Measurements from ENCODE around the gene HOXB2.

The HOXB2 gene

GRCh38 chr17:48549281-48549630 is 4.3 kb upstream of the HOXB2 start:
- no peaks in the 10 kb centered on the region for H3K9me3 ChIP-seq (ENCODE audit: low read length)
- H4K20me1 ChIP-seq (ENCODE audit: insufficient read depth, low read length): no peaks in the 10 kb centered on the region
- no peaks in the 10 kb centered on the region for H3K79me2 ChIP-seq (ENCODE audit: insufficient read depth, low read length)
- no peaks in the 10 kb centered on the region for H3K4me1 ChIP-seq (ENCODE audit: insufficient read depth, low read length, severe bottlenecking)
- no peak overlapping the region for H3K4me2 ChIP-seq (ENCODE audit: low read length)
- no peak overlapping the region for H3K4me3 ChIP-seq (ENCODE audit: low read depth, low read length, poor library complexity, severe bottlenecking)
- TF ChIP-seq CTCF (IDR thresholded peaks at IDR 0.05; ENCODE audit: low read length) (no peak), EZH2 (IDR thresholded peaks at IDR 0.05; ENCODE audit: borderline replicate concordance, low read length) (no peak)
- H2AFZ ChIP-seq (ENCODE audit: low read length): no peak overlapping the region
- H3F3A ChIP-seq (ENCODE audit: insufficient read depth, low read length): no peaks in the 10 kb centered on the region
- H3K36me3 ChIP-seq (ENCODE audit: insufficient read depth, low read length): no peaks in the 10 kb centered on the region
- no peak overlapping the region for H3K27ac ChIP-seq (ENCODE audit: low read depth, low read length, poor library complexity, severe bottlenecking)
- no peak overlapping the region for H3K9ac ChIP-seq (ENCODE audit: low read length)
- no peaks in the 10 kb centered on the region for H3K27me3 ChIP-seq (ENCODE audit: insufficient read depth, low read length)
- no peaks in the 10 kb centered on the region for H3K9me2 ChIP-seq (ENCODE audit: low read depth, low read length)

- Histone ChIP-seq H3F3A (ENCODE audit: insufficient read depth, low read length) (no peaks in the 10 kb centered on the region), H2AFZ (ENCODE audit: low read length) (no peak overlapping the region), H3K4me3 (ENCODE audit: low read depth, low read length, poor library complexity, severe bottlenecking) (no peak overlapping the region), H3K79me2 (ENCODE audit: insufficient read depth, low read length) (no peaks in the 10 kb centered on the region), H3K27me3 (ENCODE audit: insufficient read depth, low read length) (no peaks in the 10 kb centered on the region), H3K4me2 (ENCODE audit: low read length) (no peak overlapping the region), H4K20me1 (ENCODE audit: insufficient read depth, low read length) (no peaks in the 10 kb centered on the region), H3K9ac (ENCODE audit: low read length) (no peak overlapping the region), H3K9me3 (ENCODE audit: low read length) (no peaks in the 10 kb centered on the region), H3K27ac (ENCODE audit: low read depth, low read length, poor library complexity, severe bottlenecking) (no peak overlapping the region), H3K9me2 (ENCODE audit: low read depth, low read length) (no peaks in the 10 kb centered on the region), H3K4me1 (ENCODE audit: insufficient read depth, low read length, severe bottlenecking) (no peaks in the 10 kb centered on the region), H3K36me3 (ENCODE audit: insufficient read depth, low read length) (no peaks in the 10 kb centered on the region)
- no peak for TF ChIP-seq EZH2 (IDR thresholded peaks at IDR 0.05; ENCODE audit: borderline replicate concordance, low read length)
- no peak for TF ChIP-seq CTCF (IDR thresholded peaks at IDR 0.05; ENCODE audit: low read length)
Measured at GRCh38 chr17:48548523-48549280, 3.8 kb upstream of the HOXB2 start.

- Histone ChIP-seq H3K4me3 (ENCODE audit: low read depth, low read length, poor library complexity, severe bottlenecking) (no peak overlapping the region), H3K9me2 (ENCODE audit: low read depth, low read length) (no peaks in the 10 kb centered on the region), H3K4me1 (ENCODE audit: insufficient read depth, low read length, severe bottlenecking) (no peaks in the 10 kb centered on the region), H2AFZ (ENCODE audit: low read length) (no peak overlapping the region), H3K9me3 (ENCODE audit: low read length) (no peaks in the 10 kb centered on the region), H3K36me3 (ENCODE audit: insufficient read depth, low read length) (no peaks in the 10 kb centered on the region), H3K27ac (ENCODE audit: low read depth, low read length, poor library complexity, severe bottlenecking) (no peak overlapping the region), H4K20me1 (ENCODE audit: insufficient read depth, low read length) (no peaks in the 10 kb centered on the region), H3K27me3 (ENCODE audit: insufficient read depth, low read length) (no peaks in the 10 kb centered on the region), H3K9ac (ENCODE audit: low read length) (no peak overlapping the region), H3K79me2 (ENCODE audit: insufficient read depth, low read length) (no peaks in the 10 kb centered on the region), H3K4me2 (ENCODE audit: low read length) (no peak overlapping the region), H3F3A (ENCODE audit: insufficient read depth, low read length) (no peaks in the 10 kb centered on the region)
- TF ChIP-seq EZH2 (IDR thresholded peaks at IDR 0.05; ENCODE audit: borderline replicate concordance, low read length) (no peak), CTCF (IDR thresholded peaks at IDR 0.05; ENCODE audit: low read length) (no peak)
Measured at GRCh38 chr17:48547808-48548522, 3.1 kb upstream of the HOXB2 start.
